GM18909 (cell line): ENCODE data around the gene USP53.
"Not testable (repeated sequence)": the region's sequence is repeated elsewhere in the genome, so short reads cannot be mapped to it uniquely, and the experiment has no call there.

Experiments used
- ATAC-seq: cut with Tn5 transposase; IDR thresholded peaks from one replicate; pipeline ENCODE4 v1.9.1; 2021; ENCODE audit warnings: mild to moderate bottlenecking; ENCODE audit not compliant: unreplicated experiment, poor library complexity

The USP53 gene

DNA sequence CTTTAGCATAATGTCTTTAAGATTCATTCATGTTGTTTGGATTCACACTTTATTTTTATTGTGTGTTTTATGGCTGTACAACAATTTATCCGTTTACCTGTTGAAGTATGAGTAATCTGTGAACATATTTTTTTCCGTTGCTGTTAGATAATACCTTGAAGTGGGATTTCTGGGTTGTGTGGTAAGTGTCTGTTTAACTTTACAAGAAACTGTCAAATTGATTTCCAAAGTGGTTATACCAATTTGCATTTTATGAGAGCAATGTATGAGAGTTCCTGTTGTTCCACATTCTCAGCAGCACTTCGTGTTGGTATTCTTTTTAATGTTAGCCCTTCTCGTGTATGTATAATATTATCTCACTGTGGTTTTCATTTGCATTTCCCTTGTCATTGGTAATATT is 53.6 kb downstream of the USP53 start:
- ATAC-seq = no peak

DNA sequence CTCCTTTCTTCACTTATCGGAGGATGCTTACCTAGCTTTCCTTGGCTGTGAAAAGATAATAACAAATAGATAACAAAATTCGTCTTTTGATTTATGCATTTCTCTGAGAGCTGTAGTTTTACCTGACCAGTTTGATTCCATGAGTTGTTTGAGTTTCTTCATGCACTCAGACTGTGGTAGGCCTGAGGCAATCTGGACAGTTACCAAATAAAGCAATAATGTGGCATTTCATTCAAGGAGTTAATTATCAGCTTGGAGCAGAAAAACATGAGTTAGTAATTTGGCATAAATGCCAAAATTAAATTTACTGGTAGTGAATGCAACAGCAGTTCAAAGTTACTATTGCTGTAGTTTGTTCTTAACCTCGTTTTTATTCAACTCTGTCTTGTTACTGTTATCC is 56.0 kb downstream of the USP53 start:
- no peak for ATAC-seq

DNA sequence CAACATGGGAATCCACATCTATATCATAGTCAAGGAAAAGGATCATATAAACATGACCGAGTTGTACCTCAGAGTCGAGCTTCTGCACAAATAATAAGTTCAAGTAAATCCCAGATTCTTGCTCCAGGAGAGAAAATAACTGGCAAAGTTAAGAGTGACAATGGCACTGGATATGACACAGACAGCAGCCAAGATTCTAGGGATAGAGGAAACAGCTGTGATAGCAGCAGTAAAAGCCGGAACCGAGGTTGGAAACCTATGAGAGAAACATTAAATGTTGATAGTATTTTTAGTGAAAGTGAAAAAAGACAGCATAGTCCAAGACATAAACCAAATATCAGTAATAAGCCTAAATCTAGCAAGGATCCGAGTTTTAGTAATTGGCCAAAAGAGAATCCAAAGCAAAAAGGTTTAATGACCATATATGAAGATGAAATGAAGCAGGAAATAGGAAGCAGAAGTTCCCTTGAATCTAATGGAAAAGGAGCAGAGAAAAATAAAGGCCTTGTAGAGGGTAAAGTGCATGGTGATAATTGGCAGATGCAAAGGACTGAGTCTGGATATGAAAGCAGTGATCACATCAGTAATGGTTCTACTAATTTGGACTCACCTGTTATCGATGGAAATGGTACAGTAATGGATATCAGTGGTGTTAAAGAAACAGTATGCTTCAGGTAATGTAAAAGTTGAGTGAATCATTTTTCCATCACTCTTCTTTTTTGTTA is 59.0 kb downstream of the USP53 start:
- ATAC-seq = no peak

DNA sequence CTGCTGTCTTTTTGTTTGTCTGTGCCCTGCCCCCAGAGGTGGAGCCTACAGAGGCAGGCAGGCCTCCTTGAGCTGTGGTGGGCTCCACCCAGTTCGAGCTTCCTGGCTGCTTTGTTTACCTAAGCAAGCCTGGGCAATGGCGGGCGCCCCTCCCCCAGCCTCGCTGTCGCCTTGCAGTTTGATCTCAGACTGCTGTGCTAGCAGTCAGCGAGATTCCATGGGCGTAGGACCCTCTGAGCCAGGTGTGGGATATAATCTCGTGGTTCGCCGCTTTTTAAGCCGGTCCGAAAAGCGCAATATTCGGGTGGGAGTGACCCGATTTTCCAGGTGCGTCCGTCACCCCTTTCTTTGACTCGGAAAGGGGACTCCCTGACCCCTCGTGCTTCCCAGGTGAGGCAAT is 67.0 kb downstream of the USP53 start:
- ATAC-seq = not testable (repeated sequence)

DNA sequence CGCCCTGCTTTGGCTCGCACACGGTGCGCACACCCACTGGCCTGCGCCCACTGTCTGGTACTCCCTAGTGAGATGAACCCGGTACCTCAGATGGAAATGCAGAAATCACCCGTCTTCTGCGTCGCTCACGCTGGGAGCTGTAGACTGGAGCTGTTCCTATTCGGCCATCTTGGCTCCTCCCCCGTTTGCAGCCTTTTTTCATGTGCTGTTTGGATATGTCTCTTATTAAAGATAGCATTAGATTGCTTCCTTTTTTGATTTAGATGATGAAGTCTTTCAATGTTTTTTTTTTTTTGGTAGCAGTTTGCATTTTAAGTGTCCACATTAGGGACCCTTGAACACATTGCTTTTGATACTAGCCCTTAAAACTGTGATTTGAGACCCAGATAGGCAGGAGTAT is 67.4 kb downstream of the USP53 start:
- not testable (repeated sequence) for ATAC-seq

DNA sequence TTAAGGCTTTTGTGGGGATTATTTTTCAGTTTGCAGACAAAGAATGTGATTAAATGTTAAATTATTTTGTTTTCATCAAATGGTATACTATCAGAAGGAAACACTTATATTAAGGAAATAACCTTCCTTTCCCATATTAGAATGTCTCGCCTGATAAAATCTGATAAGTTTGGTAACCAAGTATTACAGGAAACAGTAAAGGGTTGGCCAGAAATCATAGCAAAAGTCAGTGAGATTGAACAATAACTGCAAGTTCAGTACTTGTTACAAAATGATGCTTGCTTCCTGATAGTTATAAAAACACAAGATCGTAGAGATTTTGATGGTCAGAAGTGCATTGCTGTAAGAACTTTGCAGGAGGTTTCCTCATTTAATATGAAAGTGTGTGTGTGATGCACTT is 68.9 kb downstream of the USP53 start:
- ATAC-seq = no peak

DNA sequence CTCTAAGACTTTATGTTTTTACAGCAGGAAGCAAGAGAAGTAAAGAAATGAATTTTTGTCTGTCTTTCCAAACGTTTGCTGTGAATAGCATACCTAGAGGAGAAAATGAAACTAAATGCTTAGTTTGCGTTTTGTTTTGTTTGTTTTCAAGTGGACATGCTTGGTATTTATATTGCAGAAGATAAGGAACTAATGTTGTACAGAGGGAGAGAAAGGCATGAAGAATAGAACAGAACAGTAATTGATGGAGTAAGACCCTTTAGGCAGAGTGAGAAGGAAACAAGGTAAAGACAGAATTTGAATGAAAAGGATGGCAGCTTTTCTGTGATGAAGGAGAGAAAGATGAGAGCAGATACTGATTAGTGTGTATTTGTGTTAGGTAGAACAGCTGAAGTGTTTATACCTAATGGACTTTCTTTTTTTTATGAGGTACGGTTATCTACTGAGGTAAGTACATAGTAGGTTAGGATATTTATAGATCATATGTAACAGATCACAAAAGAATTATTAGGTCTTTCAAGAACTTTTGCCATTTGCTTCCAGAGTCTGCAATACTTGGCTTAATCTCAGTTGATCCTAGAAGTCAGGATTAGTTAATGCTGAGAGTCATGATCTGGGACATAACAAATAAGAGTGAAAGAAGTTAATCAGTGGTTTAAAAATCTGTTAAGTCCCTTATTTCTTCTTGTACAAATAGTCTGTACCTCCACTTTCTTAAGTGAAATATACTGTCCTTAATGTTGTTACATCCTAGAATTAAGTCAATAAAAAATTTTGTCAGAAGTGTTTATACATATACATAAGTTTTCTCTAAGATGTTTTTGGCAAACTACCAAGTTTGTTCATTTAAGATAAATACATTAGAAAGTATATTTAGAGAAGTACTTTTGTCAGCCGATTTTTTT is 72.6 kb downstream of the USP53 start:
- ATAC-seq = peak; percentile 75

DNA sequence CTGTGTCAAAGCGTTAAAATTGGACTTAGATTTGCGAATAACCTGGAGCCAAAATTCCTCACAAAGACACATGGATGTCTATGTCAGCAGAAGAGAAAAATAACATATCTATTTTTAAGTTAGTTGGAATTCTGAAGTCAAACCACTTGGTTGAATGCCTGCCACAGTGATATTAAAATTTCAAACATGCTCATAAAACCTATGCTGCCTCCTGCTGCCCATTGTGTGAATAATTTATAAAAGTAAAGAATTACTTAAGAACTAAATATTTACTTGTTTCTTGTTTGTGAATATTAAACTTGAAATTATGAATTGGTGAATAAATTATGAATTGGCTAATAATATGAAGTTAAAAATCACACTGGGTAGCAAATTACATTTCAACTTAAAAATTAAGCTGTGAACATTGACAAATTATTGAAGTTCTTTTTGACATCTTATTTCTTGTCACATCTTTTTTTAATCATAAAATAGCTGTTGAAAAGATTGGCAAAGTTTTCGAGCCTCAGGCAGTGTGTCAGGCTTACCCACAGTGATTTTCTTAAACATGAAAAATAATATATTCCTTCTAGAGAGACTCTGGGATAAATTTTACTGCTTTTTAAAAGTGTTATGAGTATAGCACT is 74.0 kb downstream of the USP53 start:
- ATAC-seq = no peak

DNA sequence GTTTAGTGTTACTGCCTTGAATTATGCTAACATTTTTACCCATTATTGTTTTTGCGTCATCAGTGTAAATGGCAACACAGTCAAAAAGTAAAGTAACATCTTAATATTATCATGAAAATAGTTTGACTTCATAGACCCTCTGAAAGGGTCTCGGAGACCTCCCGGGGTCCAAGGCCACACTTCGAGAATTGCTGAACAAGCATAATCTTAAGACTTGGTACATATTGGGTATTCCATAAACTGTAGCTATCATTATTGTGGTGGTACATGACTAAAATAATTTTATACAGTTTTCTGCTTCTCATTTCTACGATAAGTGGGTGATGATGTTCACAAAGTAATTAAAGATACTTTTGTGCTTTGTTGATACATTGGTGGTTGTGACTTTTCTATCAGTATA is 76.8 kb downstream of the USP53 start:
- ATAC-seq = no peak

DNA sequence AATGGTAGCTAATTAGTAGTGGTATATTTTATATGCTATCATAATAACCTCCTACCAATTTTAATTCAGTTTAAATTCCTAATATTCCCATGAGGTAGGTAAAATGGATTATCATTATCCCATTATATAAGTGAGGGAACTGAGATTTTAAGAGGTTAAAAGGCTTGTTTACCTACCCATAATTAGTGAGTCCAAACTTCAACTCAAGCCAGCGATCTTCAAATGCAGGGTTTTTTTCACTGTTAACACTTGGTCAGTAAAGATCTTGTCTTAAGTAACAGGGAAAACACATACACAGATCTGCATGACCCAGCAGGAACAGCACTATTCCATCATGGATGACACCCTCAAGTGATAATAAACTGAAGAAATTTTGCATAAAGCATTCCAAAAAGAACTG is 78.1 kb downstream of the USP53 start:
- no peak for ATAC-seq

DNA sequence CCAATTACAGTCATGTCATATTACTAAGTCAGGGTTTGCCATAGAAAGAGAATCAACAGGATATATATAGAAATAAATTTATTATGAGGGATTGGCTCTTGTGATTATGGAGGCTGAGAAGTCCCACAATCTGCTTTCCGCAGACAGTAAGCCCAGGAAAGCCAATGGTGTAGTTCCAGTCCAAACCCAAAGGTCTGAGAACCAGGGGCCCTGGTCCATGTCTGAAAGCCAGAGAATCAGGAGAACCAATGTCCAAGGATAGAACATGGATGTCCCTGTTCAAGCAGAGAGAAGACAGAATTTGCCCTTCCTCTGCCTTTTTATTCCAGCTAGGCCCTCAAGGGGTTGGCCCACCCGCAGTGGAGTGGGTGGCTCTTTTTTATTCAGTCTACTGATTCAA is 83.8 kb downstream of the USP53 start:
- no peak for ATAC-seq

DNA sequence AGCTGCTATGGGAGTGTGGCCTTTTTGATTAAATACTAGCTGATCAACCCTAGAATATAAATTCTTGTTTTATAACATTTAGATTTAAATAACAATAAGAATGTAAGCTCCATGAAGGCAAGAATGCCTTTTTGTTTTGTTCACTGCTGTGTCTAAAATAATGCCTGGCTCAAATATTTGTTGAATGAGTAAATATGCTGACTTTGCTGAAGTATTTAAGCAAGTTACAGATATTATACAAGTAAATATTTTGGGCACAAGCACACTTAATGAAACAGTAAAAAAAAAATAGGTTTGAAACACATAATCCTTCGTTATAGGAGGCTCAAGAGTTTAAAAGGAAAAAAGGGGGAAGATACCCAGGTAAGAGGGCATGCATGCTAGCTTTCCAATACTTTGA is 85.3 kb downstream of the USP53 start:
- no peak for ATAC-seq

DNA sequence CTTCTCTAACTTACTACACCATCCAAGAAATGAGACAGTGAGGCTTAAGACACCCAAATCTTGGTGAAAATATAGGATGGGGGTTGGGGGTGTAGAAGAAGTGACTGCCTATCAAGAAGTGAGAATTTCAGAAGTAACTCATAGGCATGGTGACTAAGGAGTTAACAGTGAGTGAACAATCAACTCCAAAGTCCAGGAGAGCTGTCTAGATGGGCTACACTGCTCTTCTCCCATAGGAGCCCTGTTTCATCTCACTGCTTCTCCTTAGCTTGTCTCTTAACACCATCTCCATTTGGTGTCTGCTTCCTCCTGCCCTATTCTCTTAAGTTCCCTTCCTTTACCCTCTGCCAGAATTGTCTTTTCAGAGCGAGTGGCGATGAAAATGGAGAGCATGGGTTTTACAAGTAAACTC is 86.8 kb downstream of the USP53 start:
- no peak for ATAC-seq

DNA sequence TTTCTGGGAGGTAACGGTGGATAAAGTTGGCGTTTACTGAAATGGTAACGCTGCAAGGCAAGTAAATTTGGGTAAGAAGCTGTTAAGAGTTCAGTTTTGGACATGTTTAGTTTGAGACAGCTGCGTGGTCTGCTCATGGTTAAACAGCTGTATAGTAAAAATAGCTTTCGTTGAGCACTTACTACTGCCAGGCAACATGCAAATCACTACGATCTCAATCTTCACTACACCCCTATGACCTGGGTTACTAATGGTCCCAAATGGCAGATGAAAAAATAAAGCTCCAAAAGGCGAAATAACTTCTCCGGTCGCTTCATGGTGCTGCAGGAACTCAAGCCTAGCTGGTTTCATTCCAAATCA is 87.2 kb downstream of the USP53 start:
- ATAC-seq = peak; percentile 64

DNA sequence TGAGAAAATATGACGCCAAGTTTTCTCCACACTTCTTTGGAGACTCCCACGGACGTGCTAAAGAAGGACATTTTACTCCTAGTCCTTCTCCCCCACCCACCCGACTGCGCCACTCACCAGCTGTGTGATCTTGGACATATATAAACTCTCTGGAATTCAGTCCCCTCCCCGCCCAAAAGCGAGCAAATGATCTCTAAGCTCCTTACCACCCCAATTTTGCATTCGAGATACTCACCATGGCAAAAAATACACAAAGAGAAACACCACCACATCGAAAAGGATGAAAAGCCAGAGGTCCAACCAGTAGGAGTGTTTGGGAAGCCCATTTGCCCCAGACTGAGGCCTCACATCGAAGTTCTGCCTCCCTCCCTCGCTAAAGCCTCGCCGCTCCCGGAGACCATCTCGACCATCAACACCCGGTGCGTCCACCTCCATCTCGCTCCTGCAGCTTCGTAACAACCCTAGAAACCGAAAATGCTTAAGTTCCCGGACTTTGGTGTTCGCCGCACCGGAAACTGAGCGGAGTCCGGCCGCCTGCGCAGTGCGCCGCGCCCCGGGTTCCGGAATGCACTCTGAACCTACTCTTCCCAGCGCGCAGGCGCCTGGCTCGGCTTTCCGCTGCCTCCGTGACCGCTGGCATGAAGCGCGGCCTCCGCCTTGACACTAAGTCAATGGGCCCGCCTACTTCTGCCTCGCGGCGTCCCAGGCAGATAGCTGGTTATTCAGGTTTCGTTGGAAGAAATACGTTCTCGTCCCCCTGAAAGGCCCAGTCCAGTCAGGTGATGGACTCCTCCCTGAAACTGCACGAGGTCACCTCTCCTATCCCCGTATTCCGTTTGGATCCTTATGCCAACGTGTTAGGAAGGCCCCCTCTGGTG is 87.8 kb downstream of the USP53 start:
- peak; percentile 96 for ATAC-seq

DNA sequence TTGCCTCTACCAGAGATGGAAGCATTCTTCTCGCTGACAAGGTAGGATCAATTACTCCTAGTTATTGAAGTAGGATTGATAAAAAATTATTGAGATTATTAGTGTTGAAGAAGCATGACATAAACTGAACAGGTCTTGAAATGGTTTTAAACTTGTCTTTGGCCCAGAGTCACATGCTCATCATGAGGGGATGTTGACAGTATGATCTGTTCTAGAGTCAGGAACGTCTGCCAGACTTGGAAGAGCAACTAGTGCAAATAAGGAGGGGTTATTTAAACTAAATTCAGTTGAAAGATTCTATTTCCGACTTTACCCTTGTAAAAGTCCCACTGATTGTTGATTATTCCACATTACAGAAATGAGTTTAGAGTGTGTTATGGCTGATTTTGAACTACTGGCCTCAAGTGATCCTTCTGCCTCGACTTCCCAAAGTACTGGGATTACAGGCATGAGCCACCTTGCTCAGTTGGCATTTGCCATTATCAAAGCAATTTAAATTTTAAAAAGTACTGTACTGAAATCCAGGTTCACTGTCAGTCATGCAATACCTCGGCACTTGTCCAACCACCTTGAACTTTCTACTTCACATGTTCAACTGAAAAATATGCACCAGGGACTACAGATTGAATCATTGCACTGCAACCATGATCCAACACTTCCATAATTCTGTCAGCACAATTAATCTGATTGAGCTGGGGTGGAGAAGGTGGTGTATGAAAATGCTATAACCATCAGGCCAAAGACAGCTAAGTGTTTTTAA is 89.7 kb downstream of the USP53 start:
- no peak for ATAC-seq

DNA sequence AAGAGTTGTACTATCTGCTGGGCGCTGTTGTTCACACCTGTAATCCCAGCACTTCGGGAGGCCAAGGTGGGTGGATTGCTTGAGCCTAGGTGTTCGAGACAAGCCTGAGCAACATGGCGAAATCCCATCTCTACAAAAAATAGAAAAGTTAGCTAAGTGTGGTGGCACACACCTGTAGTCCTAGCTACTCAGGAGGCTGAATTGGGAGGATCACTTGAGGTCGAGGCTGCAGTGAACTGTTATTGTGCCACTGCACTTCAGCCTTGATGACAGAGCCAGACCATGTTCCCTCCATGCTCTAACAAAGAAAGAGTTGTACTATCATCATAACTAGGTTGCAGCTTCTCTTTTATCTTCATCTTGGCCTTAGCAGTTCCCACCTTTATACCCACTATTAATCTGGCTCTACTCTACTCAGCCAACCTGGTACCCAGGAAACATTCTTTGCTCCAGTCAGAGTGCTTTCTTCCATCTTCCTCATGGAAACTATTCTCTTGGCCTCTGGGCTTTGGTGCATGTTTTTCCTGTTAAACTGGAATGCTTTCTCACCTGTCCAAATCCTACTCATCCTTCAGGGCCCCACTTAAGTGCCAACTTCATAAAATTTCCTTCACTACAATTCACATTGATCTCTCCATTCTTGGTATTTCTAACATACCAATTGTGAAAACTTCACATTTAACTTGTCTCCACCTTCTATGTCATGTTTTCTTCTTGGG is 91.2 kb downstream of the USP53 start:
- ATAC-seq = no peak

DNA sequence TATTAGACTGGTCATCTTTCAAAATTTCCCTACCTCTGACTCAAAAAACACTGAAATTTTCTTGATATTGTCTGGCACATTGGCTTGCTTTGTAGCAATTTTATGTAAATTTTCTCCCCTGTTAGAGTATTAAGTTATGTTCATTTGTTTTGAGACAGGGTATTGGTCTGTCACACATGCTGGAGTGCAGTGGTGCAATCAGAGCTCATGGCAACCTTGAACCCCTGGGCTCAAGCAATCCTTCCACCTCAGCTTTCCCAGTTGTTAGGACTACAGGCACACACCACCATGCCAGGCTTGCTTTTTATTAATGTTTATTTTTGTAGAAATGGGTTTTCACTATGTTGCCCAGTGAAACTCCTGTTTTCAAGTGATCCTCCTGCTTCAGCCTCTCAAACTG is 91.9 kb downstream of the USP53 start:
- no peak for ATAC-seq

DNA sequence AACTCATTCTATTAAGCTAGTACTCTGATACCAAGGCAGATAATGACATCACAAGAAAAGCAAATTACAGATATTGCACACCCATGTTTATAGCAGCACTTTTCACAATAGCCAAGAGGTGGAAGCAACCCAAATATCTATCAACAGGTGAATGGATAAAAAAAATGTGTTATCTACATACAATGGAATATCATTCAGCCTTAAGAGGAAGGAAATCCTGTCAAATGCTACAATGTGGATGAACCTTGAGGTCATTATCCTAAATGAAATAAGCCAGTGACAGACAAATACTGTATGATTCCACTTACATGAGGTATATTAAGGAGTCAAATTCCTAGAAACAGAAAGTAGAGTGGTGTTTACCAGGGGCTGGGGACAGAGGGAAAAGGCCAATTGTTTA is 95.1 kb downstream of the USP53 start:
- ATAC-seq = no peak
